Measurements from ENCODE around the gene TRIM10.
"Not testable (repeated sequence)": the region's sequence is repeated elsewhere in the genome, so short reads cannot be mapped to it uniquely, and the experiment has no call there.

TRIM10 gene

DNA sequence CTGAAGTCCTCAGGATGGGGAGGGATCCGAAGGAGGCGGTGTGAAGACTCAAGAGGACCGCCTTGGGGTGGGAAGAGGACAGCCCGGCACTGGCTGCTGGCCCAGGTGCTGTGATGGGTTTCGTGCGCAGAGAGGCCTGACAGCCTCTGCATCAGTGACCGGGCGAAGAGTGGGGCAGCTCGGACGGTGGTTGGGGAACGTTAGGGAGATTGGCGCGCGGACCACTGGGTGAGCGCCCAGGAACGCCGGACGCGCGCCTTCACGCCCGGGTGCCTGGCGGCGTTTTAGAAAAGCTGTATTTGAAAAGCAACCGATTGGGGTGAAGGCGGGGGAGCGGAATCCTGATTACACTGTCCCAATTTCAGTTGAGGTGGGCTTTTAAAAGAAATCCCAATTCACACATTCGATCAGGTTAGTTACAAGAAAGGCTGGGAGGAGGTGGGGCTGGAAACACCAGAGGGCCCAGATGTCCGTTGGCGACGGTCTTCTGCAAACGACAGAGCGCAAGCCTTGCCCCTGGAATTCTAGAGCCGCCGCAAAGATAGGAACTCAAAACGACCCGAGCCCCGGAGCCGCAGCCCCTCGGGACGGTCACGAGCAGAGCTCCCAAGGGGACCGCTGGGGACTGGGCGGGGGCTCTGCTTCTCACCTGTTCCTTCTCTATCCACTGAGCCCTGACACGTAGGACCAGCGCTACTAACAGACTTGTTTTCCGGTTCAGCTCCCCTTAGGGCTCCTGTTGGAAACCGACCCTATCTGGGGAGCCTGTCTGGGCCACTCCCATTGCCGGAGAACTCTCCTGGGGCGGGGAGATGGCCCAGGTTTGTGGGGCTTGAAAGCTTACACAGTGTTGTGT is 33.5 kb downstream of the TRIM10 start:
- no peak for DNase-seq (ENCODE audit: low read depth)

DNA sequence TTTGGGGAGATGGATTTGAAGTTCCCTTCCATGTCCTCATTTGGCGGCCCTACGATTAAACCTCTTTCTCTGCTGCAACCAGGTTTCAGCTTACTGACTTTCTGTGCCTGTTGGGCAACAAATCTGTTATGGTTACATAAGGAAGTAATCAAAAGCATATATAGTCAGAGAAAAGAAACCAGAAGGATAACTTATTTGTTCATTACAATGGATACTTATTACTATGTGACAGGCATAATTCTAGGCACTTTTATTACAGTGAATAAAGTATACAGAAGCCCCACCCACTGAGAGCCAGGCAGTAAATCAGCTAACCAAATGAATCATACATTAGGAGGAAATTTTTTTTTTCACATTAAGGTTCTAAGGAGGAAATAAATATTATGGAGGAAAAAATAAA is 38.5 kb downstream of the TRIM10 start:
- DNase-seq (ENCODE audit: low read depth), result no peak

DNA sequence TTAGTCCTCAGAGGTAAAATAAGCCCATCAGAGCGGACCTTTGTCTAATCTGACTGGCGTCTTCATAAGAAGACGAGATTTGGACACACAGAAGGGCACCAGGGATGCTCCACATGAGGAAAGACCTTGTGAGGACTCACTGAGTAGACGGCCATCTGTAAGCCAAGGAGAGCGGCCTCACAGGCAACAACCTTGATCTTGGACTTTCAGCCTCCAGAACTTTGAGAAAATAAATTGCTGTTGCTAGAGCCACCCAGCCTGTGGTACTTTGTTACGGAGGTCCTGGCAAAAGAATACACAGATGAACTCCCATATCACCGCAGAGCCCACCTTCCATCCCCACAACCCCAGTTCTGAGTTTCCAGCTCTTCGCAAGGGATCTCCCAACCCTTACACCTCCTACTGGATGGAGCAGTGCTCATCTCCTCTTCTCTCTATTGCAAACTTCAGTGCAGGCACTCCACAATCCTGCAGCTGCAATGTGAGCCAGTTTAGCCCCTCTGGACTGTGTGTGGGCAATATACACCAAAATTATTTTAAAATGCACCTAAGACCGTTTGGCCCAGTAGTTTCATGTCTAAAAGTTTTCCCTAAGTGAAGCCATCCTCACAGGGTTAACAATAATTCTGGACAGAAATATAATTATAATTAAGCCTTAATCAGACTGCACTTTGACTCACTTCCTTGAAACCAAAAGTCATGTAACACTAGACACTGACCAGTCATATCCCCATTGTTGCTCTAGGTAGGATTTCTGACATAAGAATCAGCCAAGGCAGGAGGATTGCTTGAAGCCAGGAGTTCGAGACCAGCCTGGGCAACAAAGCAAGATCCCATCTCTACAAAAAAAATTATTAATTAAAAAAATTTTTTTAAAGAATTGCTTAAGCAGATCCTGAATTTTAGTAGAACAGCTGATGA is 39.3 kb downstream of the TRIM10 start:
- DNase-seq (ENCODE audit: low read depth), result no peak

DNA sequence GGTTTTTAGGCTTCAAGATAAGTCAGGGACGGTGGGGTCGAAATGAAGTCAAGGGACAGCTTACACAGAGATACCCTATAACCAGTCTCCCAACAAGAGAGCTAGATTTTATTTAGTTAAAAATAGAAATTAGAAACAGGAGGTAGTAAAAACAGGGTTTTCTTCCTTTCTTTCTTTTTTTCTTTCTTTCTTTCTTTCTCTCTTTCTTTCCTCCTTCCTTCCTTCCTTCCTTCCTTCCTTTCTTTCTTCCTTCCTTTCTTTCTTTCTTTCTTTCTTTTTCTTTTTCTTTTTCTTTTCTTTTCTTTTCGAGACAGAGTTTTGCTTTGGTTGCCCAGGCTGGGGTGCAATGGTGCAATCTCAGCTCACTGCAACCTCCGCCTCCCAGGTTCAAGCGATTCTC is 42.3 kb downstream of the TRIM10 start:
- DNase-seq (ENCODE audit: low read depth), result not testable (repeated sequence)

DNA sequence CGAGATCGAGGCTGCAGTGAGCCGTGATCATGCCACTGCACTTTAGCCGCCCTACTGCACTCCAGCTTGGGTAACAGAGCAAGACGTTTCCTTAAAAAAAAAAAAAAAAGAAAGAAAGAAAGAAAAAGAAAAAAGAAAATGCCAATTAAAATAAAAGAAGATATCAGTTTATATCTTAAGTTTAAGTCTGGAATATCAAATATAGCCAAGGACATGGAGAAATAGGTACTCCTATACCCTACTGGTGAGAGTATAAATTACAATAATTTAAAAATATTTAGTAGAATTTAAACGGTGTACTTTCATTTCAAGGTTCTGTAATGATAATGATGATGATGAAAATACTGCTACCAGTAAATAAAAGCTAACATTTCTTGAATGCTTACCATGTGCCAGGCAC is 44.3 kb downstream of the TRIM10 start:
- no peak for DNase-seq (ENCODE audit: low read depth)

DNA sequence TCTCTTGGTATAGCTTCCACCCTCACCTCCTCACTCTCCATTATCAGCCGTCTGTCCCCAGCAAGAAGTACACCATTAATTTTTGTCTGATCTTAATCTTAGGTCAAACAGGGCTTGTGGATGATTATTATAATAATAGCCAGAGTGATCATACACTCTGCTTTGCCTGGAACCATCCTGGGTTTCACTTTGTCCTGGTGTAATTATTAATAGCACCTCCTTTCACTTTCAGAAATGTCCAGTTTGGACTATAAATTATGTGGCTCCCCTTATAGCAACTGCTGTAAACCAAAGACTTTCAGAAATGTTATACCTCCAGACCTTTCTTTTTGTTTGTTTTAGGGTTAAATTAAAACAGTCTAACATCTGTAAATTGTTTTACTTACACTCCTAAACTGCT is 47.2 kb downstream of the TRIM10 start:
- no peak for DNase-seq (ENCODE audit: low read depth)

DNA sequence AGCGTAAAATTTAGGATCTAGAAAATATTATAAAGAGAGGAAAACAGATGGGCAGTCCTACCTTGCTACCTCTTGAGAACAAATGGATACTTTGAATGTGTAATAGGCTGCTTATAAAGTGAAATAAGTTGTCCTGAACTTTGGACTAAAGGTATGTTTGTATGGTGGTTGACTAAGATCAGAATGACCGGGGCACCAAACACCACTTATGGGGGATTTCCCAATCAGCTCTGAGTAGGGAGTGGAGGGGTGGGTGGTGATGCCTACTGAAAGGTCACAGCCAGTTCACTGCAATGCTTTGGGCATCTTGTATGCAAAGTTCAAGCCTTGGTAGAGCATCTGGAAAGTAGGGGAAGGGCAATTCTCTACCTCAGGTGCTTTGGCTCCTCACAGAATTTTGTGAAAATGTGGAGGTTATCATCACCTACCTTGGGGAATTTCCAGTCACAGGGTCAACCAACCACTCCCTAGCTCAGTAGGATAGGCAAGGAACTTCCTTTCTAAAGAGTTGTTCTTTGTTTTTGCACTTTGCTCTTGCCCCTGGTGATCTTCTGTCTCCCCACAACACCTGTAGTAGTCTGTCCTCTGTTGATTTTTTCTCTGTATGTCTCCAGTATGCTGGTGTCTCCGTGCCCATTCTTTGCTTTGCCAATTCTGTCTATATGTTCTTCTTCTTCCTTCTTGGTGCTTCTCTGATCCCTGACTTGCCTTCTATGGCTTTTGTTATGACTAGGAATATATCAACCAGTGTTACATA is 47.8 kb downstream of the TRIM10 start, which contains the start of gene TRIM31:
Gene TRIM31, minus strand, starts transcription at position 88 of the 757 bp plus-strand sequence. CDS start 285 bp downstream, outside the sequence.
- DNase-seq (ENCODE audit: low read depth), result no peak

DNA sequence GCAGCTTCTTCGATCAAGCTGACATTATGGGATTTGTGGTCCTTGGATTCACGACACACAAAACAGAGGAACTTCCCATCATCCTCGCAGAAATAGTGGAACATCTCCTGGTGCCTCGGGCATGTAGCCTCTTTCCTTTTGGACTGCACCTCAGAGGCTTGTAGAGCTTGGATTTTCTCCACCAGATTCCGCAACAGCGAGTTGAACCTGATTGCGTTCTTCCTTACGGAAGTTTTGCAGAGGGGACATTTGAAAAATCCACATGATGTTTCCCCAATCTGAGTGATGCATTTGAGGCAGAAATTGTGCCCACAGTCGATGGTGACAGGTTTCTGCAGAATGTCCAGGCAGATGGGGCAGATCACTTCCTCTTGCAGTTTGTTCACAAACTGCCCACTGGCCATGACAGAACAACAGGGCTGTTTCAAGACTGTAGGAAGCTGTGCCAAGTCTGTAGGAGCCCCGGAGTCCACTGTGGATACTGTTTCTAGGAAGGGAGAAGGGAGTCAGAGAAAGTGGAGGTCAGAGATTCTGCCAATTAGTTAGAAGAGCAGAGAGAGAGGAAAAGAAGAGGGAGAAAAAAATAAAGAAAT is 48.5 kb downstream of the TRIM10 start:
- no peak for DNase-seq (ENCODE audit: low read depth)

DNA sequence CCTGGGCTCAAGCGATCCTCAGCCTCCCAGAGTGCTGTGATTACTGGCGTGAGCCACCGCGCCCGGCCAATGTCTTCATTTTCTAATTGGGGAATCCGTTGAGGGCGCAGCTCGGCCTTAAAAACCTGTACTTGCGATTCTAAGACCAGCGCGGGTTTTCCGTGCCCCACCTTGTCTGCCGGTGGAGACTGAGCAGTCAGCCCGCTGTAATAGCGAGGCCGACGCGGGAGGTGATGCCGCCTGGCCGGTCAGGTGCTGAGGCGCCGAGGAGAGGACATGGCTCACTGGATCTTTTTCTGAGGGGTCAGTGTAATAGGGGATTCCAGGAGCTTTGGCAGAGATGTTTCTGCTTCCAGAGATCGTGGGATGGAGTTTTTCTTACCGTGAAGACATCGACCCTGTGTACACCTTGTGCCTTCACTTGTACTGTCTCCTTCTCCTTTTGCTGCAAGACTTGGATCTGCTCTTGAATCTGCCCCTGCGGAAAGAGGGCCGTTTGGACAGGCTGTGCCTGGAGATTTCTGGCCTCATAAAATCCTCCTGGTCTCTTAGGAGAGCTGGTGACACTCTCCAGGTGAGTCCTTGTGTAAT is 49.6 kb downstream of the TRIM10 start:
- DNase-seq (ENCODE audit: low read depth), result no peak

DNA sequence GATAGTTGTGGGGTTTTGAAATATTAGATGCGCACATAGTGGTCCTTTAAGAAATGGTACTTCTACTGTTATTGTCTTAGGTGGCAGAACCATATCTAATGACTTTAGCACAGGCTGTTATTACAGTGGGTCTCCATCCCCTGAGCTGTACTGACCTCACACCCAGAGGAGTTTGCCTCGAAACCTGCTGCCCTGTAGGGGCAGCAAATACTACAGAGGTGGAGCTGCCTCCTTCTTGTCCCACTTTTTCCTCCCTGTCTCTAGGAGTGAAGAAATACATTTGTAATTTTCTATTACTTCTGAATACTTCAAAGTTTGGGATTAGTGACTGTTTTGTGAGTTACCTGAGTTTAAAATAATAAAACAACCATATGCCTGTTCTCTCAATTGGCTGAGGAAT is 56.4 kb downstream of the TRIM10 start:
- DNase-seq (ENCODE audit: low read depth), result no peak

DNA sequence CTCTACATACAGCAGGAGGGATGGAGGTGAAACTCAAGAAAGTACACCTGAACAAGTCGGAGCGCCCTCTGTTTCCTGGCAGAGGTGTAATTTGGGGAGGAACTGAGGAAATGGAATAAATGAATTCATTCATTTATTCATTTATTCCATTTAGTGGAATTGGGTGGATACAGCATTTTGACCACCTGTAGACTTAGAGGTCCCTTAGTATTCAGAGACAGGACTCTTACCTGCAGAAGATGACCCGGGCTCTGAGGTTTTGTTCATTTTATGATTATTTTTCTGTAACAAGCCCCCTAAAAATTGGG is 57.2 kb downstream of the TRIM10 start:
- no peak for DNase-seq (ENCODE audit: low read depth)

DNA sequence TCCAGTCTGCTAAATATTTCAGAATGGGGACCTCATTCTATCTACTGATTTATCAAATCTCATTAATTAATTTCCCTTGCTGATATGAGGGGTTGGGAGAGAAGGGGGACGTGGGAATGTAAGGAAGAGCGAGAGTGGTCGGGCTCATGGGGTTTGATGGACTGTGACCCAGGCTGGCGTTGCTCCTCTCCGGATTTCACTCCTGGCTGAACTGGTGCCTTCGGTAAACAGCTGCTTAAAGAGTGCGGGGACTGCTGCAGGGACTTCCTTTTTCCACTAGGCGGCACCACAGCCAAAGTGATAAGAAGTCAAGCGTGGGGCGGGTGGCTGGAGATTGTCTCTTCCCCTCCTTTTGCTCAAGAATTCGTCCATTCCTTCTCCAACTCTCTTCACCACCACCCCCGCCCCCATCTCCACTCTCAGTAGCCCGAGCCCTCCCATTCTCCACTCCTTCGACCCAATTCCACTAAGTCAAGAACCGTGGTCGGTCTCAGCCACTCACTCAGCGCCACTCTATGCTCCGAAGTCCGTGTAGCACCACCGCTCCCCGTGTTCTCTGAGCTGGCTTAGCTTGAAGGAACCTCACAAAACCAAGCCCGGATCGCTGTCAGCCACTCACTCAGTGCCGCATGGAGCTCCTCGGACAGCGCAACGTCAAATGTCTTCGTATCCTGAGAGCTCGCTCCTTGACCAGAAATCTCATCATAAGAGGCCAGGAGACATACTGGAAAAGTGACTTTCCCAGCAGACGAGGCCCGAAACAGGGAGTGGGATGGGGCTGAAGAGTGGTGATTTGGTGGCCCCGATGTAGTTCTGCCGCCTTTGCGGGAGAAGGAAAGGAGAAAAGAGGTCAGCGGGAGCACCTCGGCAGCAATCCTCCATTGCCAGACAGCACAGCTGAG is 57.8 kb downstream of the TRIM10 start:
- DNase-seq (ENCODE audit: low read depth), result peak; percentile 71

DNA sequence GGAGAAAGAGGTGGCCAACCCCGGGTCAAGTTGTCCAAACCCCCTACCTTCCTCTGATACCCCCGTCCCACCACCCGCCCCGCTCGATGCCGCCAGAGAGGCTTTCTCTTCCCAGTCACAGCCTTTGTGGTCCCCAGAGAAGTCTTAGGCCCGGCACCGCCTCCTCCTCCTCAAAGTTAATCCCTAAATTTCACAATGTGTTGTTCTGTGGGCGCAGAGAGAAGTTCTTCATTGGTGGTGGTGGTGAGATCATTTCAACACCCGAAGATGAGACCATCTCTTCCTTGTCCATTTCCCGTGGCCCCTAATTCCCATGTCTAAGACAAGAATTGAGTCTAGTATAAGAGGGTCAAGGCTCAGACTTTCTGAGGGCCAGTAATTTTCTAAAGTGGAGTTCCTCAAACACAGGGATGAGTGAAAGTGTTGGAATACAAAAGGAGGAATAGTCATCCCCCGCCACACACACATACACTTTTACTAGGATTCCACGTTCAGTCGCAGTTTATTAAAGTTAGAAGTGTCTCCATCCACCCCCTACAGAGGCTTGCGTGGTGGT is 58.5 kb downstream of the TRIM10 start:
- no peak for DNase-seq (ENCODE audit: low read depth)

All from activated gamma-delta T cell treated with anti-CD3 and anti-CD28 coated beads, Interleukin-2, amount 50 U/mL, for 16 hours (primary cell).